Measurements from ENCODE around the gene GPRIN3. TPM values are rescaled to one million over a fixed set of nuclear protein-coding genes. Genes with fewer than 3 reads are reported as not detected.

GPRIN3 gene
- total RNA-seq, 1 donor from 2014 or later: 69.5 TPM

DNA sequence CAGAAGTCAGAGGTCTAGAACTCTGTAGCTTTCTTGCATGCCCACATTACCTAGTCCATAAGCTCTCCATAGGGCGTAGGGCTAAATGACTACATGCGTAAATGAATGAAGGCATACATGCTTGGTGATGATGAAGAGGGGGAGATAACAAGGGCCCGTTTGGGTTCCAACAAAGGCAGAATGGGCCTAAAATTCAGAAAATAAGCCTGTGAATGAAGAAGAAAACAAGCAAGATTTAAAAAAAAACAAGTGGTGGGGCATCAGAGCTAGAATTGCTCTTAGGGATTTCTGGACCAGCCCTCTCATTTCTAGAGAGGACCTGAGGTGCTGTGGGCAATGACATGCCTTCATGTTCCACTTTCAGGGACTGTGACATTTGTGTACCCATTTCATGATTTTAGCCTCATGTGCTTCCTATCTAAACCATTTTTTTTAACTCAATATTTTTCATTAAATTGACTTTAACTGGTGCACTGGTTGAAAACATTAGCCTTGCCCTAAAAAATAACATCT is 12.1 kb downstream of the GPRIN3 start:
- intact Hi-C loops (cut with micrococcal nuclease): loop anchor here (2.0 to 10.0 kb wide), 6 partner anchors 13 to 913 kb away; partner anchors contain the start of genes SNCA and TIGD2

DNA sequence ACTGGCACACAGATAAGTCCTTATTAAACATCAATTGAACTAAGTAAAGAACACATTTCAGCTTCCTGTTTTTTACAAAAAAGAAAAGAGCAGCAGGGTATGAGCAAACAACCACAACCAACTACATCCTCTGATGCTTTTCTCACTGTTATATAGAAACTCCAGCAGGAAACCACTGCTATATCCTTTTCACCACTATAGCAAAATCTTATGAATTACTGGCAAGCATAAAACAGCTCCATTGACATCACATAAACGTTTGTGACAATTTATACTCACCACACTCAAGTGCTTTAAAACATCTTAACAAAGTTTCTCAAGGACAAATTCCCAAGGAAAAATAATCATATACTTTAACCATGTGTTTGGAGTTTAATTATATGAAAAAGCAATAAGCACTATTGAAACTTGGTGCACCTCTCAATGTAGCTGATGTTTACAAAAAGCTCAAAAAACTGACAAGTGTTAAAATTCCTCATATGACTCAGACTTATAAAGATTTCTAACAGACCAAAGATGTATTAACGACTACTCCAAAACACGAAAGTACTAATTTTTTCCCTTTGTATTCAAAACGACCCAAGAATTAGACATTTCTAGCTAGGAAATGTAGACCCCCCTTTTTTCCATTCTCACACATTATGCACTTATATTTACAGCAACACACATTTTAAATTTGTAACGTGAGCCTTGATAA is 12.9 kb downstream of the GPRIN3 start:
- intact Hi-C loops (cut with micrococcal nuclease): loop anchor here (1.0 to 10.0 kb wide), 12 partner anchors 9 to 912 kb away; partner anchors contain the start of genes HERC3, PYURF, SNCA and TIGD2

DNA sequence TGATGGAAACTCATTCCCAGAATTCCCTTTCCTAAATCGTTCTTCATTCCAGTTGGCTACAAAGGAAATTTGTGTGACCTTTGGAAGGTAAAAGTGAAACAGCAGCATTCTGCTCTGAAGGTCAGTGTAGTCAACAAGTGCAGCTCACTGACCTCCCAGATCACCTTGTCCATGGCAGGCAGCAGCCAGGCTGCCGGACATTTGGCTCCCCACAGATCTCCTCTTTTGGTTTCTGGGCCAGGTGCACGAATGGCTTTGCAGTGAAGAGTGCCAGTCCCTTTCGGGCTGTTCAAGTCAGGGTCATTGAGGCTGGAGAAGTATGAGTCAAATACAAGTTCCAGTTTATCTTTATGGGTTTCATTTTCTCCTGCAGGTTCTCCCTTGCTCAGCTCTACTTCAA is 14.3 kb downstream of the GPRIN3 start:
- intact Hi-C loops (cut with micrococcal nuclease): loop anchor here (5.0 to 10.0 kb wide), 4 partner anchors 322 to 771 kb away; partner anchors contain the start of genes HERC3, PYURF and SNCA

DNA sequence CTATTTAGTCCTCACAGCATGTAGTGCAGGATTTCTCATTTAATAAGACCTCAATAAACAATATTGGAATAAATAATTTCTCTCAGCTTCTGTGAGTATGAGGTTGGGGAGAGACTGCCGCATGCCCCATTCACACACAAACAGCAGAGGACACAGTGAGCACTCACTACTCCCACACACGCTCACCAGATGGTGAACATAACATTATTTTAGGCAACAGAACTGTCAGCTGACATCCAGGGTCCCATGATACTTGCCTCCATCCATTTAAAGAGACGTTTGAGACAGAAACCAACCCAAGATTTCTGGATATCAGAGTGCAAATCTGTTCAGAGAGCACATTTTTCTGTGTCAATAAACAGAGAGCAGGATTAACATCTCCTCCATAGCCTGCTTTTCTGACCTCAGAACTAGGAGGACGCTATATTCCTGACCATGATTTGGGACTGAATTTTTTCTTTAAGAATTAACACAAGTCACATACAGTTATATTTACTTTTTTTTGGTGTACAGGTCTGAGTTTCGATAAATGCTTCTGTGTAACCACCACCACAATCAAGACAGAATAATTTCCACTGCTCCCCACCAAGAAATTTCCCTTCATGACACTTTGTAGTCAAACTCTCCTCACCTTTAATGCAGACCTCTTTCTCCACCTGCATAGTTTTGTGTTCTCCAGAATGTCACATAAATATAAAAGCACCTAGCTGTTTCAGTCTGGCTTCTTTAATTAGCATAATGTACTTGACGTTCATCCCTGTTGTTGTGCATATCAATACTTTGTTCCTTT is 16.7 kb downstream of the GPRIN3 start:
- intact Hi-C loops (cut with micrococcal nuclease): loop anchor here (5.0 to 10.0 kb wide), 4 partner anchors 324 to 769 kb away; partner anchors contain the start of genes HERC3, PYURF and SNCA

DNA sequence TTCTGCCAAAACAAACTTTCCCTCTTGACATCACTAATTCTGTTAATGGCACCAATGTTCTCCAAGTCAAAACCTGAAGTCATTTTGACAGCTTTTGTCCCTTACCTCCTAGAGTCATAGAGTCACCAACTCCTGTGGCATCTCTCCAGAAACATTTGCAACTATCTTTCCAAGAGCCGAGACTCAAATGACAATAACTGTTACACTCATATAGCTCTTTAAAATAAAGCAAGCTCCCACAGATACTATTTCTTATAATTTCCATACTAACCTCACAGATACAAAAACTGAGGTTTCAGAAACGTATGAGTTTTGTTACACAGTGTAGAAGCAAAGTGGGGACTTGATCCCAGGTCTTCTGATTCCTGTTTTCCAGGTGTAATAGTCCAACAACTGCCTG is 18.3 kb downstream of the GPRIN3 start:
- intact Hi-C loops (cut with micrococcal nuclease): no loop called here

DNA sequence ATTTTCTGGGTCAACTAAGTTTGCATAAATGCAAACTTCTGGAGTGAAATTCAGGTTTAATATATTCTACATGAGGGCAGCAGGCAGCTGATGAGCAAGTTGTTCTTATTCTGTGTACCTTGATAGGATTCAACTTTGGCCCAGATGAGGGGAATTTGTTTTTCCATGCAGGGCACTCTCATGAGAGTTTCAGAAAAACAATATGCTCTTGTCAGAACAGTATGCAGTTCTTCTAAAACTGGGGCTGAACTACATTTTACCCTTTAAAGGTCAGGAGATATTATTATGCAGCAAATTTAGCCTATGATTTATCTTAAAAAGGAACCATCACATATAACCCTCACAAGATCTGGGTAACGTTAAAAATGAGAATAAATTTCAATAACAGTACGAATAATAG is 19.2 kb downstream of the GPRIN3 start:
- intact Hi-C loops (cut with micrococcal nuclease): no loop called here

DNA sequence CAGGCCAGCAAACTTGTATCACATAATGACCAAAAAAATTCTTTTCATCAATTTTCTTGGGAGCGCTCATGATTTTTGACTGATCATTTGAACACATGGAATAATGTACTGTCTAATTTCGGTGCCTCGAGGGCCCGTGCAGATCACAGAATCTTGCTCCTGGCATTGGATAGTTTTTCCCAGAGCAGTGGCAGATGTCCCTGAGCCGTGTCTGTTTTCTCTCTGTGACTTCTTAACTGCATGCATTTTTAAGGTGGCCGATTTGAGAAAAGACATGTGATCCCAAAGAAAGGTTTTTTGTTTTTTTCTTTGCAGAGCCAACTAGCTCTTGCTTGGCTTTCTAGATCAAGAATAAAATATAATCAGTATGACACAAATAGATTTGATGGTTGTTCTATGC is 19.7 kb downstream of the GPRIN3 start:
- intact Hi-C loops (cut with micrococcal nuclease): no loop called here

DNA sequence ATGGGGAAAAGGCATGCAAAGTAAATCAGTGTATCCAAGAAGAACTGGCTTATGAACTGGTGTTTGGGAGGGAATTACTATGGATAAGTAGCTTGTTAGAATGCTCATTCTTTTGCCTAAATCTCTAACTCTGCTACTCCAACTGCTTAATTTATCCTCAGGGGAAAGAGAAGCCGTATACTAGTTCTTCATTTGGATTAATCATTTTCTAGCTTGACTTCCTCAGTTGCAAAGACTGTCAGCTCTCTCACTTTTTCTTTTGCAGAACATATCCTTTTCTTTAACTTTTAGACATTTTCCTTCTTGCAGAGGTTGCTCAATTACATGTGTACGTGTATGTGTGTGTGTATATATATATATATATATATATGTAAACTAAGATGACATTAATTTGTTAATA is 21.9 kb downstream of the GPRIN3 start:
- intact Hi-C loops (cut with micrococcal nuclease): loop anchor here (1.0 kb wide), 3 partner anchors 9 to 20 kb away; no protein-coding TSS in a partner anchor

DNA sequence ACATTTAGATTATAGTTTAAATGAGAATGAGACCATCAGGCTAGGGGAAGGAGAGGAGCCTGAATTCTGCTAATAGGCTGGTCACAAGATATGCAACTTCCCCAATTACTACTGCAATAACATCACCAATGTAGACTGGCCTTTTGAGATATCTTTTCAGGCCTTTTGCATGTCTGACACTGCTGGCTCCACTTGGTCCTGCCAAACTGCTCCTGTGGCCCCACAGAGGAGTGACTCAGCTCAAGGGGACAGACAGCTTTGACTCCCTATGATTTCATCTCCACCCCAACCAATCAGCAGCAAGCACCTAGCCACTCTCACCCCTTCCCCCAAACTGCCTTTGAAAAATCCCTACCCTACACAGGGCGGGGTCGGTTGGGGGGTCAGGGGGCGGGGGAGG is 22.8 kb downstream of the GPRIN3 start:
- intact Hi-C loops (cut with micrococcal nuclease): loop anchor here (1.0 to 5.0 kb wide), 2 partner anchors 9 to 32 kb away; no protein-coding TSS in a partner anchor

DNA sequence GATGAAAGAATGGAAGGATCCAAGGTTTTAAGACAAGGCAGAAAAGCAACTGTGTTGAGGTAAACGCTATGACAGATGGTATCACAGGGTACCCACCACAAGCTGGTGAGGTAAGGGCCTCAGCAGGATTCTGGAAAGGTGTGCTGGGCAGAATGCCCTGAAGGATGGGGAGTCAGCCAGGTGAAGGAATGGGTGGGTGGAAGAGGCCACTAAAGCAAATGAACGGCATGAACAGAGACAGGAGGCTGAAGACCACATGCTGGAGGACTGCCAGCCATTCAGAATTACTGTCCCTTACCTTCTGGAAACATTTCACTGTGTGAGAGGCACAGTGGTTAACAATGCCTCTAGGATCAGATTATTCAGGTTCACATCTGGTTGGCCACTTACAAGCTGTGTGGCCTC is 23.6 kb downstream of the GPRIN3 start:
- intact Hi-C loops (cut with micrococcal nuclease): loop anchor here (5.0 kb wide), 1 partner anchor 33 kb away; no protein-coding TSS in a partner anchor

DNA sequence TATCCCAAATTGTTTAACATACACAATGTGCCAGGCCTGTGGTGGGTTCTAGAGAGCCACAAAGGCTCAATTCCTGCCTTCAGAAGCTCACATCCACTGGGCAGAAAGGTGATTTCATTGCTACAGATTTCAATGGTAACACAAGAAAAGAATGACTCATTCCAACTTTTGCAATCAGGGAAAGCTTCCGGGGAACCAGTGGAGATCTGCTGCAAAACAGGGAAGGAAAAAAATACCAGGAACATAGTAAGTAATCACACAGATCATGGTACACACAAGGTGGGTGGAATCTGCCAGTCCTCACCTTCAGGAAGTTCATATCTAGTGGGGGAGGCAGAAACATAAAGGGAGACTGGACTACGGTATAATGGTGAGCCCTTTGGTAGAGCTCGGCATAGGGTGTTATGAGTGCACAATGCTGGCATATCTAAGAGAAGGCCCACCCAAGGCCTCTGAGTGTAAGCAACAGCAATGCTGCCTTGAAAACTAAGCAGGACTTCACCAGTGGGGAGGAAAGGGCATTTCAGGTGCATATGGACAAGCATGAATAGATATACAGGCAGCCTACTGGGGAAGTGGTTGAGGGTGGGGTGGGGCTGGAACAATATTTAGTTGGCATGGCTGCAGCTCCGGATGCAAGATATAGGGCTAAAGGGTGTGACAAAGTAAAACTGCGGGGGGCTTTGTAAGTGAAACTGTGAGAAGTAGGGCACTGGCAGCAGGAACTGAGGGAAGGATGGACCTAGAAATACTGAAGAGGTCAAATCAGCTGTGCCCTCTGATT is 24.2 kb downstream of the GPRIN3 start:
- intact Hi-C loops (cut with micrococcal nuclease): loop anchor here (5.0 kb wide), 1 partner anchor 34 kb away; no protein-coding TSS in a partner anchor

DNA sequence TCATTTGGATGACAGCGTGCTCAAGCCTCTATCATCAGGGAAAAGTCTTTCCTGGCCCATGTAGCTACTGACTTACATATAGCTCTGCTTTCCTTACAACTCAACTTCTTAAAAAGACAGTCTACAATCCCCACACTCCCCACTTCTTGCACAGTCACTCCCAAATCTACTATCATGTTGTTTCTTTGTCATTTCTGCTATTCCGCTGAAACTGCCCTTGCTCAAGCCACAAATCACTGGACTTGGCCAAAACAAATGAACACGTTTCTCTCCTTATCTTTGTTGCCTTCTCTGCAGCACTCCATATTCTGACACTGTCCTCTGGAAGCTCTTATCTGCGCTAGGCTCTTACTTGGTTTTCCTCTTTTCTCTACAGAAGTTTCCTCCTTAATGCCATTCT is 28.2 kb downstream of the GPRIN3 start:
- intact Hi-C loops (cut with micrococcal nuclease): no loop called here

DNA sequence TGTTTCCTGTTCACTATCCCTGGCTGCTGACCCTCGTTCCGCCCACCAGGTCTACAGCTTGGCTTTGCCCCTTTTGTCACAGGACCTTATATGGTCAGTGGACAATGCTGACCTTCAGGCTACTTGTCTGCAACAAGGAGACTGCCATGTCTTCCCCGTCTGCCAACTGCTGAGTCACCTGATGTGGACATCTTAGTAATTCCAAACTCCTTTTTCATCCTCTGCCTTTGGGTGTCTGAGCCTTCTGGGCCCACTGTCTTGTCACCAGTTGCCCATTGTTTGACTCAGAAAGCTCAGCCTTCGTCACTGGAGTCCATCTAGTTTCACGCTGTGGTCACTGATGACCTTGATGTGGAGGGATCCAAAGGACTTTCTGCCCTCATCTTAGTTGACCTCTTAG is 30.2 kb downstream of the GPRIN3 start:
- intact Hi-C loops (cut with micrococcal nuclease): no loop called here

DNA sequence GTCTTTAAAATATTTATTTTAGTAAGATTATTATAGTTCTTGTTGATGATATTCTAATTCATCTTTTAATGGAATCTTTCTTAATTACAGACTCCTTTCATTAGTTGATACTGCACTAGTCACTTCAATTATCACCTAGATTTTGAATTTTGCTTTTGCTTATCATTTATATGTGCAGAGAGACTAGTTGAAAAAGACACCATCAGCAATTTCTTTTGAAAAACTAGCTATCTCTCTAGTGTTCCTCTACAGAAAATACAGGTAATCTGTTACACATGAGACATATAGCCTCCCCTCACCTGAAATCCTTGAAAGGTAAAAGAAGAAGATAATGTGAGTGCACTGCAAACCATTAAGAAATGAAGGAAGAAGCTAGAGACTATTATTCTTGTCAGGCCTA is 31.3 kb downstream of the GPRIN3 start:
- intact Hi-C loops (cut with micrococcal nuclease): no loop called here

DNA sequence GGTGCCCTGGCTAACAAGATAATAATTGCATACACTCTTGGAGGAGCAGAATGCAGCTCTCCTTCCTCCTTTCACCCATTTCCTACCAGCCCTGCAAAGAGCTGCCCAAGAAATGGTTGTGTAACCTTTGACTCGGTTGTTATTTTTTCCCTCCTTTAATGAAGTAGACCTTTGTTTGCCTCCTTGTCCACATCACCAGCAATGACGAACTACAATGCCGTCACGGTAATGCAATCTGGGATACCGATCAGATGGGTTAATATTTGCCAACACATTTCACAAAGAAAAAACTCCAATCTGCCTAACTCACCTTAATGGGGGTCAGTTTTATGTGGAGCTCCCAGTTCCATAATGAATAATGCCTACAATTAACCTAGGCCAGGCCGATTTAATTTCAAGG is 32.0 kb downstream of the GPRIN3 start:
- intact Hi-C loops (cut with micrococcal nuclease): no loop called here

DNA sequence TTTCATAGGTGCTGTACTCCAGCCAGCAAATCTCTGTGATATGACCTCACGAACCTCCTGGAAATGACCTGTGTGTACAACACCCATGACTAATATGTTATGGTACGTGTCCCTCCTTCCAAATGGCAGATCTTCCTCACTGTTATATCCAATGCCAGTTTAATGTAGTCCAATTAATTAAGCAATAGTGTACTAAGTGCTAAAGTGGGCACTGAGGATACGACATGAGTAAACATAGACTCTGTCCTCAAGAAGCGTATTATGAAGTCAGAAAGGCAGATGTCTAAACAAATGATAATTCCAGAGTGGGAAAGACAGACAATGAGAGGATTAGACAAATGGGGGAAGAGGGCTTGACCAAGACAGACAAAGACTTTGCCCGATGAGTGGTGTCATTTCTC is 33.9 kb downstream of the GPRIN3 start:
- intact Hi-C loops (cut with micrococcal nuclease): loop anchor here (5.0 kb wide), 1 partner anchor 34 kb away; the partner anchor contains the start of gene GPRIN3

DNA sequence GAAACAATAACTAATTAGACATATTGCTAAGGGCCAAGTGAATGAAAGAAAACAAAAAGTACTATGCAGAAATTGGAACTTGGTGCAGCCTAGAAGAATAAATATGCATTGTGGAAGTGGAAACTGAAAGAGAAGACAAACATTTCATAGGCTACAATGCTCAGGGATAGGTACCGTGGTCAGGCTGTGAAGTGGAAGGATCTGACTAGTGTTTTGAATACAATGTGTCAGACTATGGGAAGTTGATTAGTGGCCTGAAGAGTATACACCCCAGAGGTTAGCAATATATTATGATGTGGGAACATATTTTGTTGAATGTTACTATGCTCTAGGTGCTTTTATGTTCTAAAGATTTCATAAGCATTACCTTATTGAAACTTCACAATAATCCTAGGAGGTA is 36.8 kb downstream of the GPRIN3 start:
- intact Hi-C loops (cut with micrococcal nuclease): loop anchor here (1.0 to 5.0 kb wide), 3 partner anchors 10 to 37 kb away; partner anchors contain the start of gene GPRIN3

DNA sequence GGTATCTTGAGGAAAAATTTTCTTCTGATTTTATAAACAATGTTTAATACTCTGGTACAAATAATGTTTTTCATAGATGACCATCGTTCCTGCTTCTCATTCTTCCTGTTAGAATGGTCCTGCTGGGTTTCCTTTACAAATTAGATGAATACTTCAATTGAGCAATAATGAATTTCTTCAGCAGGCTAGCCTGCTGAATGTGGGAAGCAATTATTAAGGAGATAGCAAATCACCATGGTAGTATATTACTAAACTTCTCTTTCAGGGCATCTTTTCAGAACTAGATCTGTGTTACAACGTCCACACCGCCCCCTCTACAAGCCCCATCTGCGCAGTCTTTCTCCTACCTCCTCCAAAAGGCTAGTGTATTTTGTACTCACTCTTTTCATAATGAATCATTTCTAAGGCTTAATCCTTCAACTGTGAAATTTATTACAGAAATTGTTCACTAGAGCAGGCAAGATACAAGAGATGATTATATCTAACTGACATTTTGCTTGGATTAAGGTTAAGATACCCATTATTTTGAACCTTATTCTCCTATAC is 38.4 kb downstream of the GPRIN3 start:
- intact Hi-C loops (cut with micrococcal nuclease): no loop called here

DNA sequence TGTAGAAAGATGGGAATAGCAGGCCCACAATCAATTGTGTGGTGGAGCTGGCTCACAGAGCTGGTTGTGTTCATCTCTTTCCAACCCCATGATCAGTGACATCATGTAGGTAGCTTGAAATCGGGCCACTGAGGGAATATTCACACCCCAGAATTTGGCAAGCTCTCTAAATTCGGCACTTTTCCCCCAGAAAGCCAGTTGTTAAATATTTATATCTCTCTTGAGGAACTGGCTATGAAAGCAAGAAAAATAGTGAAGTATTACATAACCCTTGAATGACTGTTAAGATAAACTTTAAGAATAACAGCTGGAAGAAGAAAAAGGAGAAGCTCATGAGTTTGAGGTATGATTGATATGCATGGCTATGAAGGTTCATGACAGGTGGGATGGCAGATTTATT is 38.9 kb downstream of the GPRIN3 start:
- intact Hi-C loops (cut with micrococcal nuclease): no loop called here

DNA sequence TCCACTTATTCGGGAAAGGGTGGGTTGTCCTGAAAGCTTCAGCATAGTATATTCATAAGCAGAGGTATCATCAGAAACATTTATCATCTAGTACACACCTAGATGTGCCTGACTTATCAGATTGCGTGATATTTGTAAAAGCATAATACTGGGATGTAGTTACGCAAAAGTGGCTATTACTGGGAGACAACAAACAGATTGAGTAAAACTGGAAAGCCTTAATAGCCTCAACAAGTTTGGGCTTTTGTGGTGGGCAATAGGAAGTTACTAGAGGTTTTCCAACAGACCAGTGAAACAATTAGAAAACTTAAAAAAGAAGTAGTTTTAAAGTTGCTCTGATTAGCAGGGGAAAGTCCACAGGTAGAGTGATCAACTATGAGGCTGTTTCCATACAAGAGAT is 39.8 kb downstream of the GPRIN3 start:
- intact Hi-C loops (cut with micrococcal nuclease): no loop called here

DNA sequence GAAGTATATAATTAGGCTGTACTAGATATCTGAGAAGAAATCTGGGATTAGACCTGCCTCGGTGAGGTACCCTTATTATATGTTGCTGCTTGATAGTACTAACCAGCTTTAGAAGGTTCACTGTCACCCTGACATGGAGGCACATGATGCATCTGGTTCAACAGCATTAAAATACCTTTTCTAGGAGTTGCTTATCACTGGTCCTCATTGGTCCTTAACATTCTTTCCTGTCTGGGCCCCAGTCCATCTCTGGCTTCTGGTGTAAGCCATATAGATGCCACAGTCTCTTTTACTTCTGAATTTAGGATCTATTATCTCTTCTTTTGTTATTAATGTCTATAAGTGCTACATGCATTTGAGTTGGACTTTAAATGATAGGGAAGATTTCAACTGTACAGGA is 40.2 kb downstream of the GPRIN3 start:
- intact Hi-C loops (cut with micrococcal nuclease): no loop called here
